KBM-7 (cell line): ENCODE results near the gene HOXB2.
"Not testable (repeated sequence)": the region's sequence is repeated elsewhere in the genome, so short reads cannot be mapped to it uniquely, and the experiment has no call there.

ENCODE experiments used
- DNase-seq: peaks from one replicate; pipeline ENCODE4 v3.0.0-alpha.2; 2015
- in situ Hi-C: fragments of 300-500 bp; cut with MboI; formaldehyde crosslinking; loops from 2 replicates; pipeline ENCODE4 v1.14.3; 2020; ENCODE audit warnings: low sequenced_read_pairs, low pct_unique_long_range_greater_than_20kb, mixed read lengths

HOXB2 gene

GRCh38 chr17:48544349-48545021 lies 424 bp downstream of the HOXB2 start:
- DNase-seq: peak; percentile 63
- in situ Hi-C loops: no loop called here

GRCh38 chr17:48543854-48544348 lies 1.0 kb downstream of the HOXB2 start:
- in situ Hi-C loops: no loop called here
- DNase-seq: peak; percentile 53

GRCh38 chr17:48543107-48543853 lies 1.6 kb downstream of the HOXB2 start:
- in situ Hi-C loops: no loop called here
- peak; percentile 62 for DNase-seq

- in situ Hi-C loops: no loop called here
- DNase-seq: no peak
Observed at GRCh38 chr17:48542698-48543106, 2.2 kb downstream of the HOXB2 start.

GRCh38 chr17:48542114-48542656 lies 2.7 kb downstream of the HOXB2 start:
- in situ Hi-C loops: no loop called here
- peak; percentile 45 for DNase-seq

- peak; percentile 49 for DNase-seq
- in situ Hi-C loops: no loop called here
Observed at GRCh38 chr17:48541577-48542113, 3.3 kb downstream of the HOXB2 start.

- in situ Hi-C loops: no loop called here
Observed at GRCh38 chr17:48541036-48541576, 3.8 kb downstream of the HOXB2 start.

GRCh38 chr17:48540213-48540612 lies 4.7 kb downstream of the HOXB2 start:
- DNase-seq: no peak
- in situ Hi-C loops: no loop called here

More at GRCh38 chr17:48541036-48541576, 3.8 kb downstream of the HOXB2 start:
- no peak for DNase-seq

GRCh38 chr17:48539177-48539576 lies 5.7 kb downstream of the HOXB2 start:
- no peak for DNase-seq
- in situ Hi-C loops: no loop called here

GRCh38 chr17:48537316-48537715 lies 7.6 kb downstream of the HOXB2 start:
- in situ Hi-C loops: no loop called here
- DNase-seq: no peak

GRCh38 chr17:48535793-48536559 lies 8.9 kb downstream of the HOXB2 start:
- DNase-seq, in situ Hi-C loops: not testable (repeated sequence)

GRCh38 chr17:48532261-48532660 lies 12.6 kb downstream of the HOXB2 start:
- no peak for DNase-seq
- in situ Hi-C loops: no loop called here

- no peak for DNase-seq
- in situ Hi-C loops: no loop called here
Observed at GRCh38 chr17:48530887-48531272, 14.0 kb downstream of the HOXB2 start, which contains the start of gene HOXB1. Gene HOXB1, minus strand, starts transcription at chr17:48531011. Its CDS starts 107 bp downstream, at chr17:48530904.

GRCh38 chr17:48530208-48530886 lies 14.6 kb downstream of the HOXB2 start:
- in situ Hi-C loops: no loop called here
- no peak for DNase-seq

- in situ Hi-C loops: no loop called here
- DNase-seq: no peak
Observed at GRCh38 chr17:48529683-48530009, 15.3 kb downstream of the HOXB2 start.

GRCh38 chr17:48528936-48529682 lies 15.8 kb downstream of the HOXB2 start:
- DNase-seq: no peak
- in situ Hi-C loops: no loop called here

- in situ Hi-C loops: no loop called here
- DNase-seq: no peak
Observed at GRCh38 chr17:48528153-48528935, 16.6 kb downstream of the HOXB2 start.
